Tibial nerve (tissue), 4 donors: ENCODE measurements around the gene ZNF618.

Experiments
- CTCF ChIP-seq, 5 experiments: fragments of 200-600 bp in 3 of 5; fragments of 450-650 bp in 2 of 5; sonication (generic) in 3 of 5; IDR thresholded peaks; one replicate each; pipeline ENCODE4 v1.5.1; 2016 to 2019; ENCODE audit warnings: antibody characterized with exemption in 5 of 5, mild to moderate bottlenecking in 3 of 5, moderate library complexity in 2 of 5
- EP300 ChIP-seq, 2 donors: sonication (generic); formaldehyde crosslinking; IDR thresholded peaks; one replicate each; pipeline ENCODE4 v1.6.1; 2017; ENCODE audit warnings: antibody characterized with exemption in 2 of 2, mild to moderate bottlenecking in 1 of 2
- POLR2A ChIP-seq, 2 donors: fragments of 450-650 bp; IDR thresholded peaks; one replicate each; pipeline ENCODE4 v1.6.1; 2017; ENCODE audit warnings: antibody characterized with exemption in 2 of 2, mild to moderate bottlenecking in 2 of 2, moderate library complexity in 2 of 2

DNA sequence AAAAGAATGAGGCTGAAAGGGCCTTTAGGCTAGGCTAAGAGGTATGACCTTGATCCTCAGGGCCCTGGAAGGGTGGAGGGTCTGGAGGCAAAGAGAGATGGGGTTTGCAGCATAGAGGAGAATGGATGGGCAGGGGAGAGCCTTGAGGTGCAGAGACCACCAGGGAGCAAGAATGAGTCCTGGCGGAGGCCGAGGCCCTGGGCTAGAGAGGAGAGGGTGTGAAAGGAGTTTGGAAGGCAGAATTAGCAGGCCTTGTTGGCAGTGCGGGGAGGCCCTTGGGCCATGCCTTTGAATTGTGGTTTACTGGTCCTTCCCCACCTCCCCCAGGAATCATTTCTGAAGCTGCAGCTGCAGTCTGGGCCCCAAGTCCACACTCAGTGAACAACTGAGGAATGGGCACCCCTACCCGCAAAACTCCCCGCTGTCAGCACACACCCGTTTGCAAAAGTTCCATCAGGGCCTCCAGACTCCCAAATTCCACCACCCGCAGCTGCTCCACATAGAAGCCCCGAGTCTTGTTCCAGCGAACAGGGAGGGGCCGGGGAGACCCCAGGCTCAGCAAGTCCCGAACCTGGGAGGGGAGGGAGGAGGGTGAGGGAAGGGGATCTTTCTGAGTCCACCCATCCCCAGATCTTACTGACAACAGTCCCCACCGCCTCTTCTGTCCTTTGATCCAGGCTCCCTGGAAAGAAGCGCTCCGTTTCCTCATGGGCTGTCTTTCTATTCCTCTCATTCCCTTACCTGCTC is 220.9 kb downstream of the ZNF618 start:
- TF ChIP-seq POLR2A (IDR thresholded peaks at IDR 0.05) (no peak), CTCF (IDR thresholded peaks at IDR 0.05) (no peak), EP300 (IDR thresholded peaks at IDR 0.05) (no peak)
